Endometrium (tissue), 2 donors: ENCODE data around the gene UGP2.
A peak's percentile ranks its signal among the peaks of the same experiment; 100 is the strongest.
"Not testable (repeated sequence)": the region's sequence is repeated elsewhere in the genome, so short reads cannot be mapped to it uniquely, and the experiment has no call there.

Experiments used
- FAIRE-seq: peaks from 2 replicates; lab custom pipeline; 2012; peaks lifted over from hg19 to GRCh38; lab: Jason Lieb, UNC
- donor health status: control.
- donor health status: control.

The UGP2 gene

DNA sequence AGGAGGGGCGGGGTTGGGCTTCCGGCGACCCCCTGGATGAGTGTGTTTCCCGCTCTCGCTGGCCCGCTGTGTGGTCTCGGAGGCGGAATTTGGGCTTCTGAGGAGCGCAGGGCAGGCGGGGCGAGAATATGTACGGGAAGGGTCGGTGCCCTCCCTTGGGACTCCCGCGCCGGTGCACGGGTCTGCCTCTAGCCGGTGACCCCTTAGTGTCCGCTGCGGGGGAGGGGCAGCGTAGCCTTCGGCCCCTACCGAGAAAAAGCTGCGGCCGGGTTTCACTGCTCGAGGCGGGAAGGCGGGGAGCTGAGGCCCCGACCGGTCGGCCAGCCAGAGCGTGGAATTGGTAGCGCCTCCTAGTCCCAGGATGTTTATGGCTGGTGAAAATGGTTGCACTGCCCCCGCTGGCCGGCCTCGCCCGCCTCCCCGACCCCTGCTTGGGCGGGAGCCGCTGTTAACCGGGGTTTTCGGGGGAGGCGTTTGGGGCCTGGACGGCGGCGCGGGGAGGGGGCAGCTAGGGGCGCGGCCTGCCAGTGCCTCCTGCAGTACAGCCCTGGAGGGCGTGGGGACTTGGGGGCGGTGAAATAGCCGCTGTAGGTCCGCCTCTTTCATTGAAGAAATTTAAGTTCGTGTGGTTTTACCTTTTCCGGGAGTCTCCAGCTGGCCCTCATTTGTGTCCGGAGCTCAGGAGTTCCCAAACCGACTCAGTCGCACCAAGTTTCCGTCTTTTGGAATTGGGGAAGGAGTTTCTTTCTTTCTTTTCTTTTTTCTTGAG is at the start of gene UGP2:
Gene UGP2 (plus strand): TSS at position 643 of the 769 bp plus-strand sequence. CDS start 290 bp downstream, outside the sequence.
- FAIRE-seq, result peak; percentile 15

GRCh38 chr2:63792530-63792929 is 49.2 kb upstream of the UGP2 start:
- no peak for FAIRE-seq

DNA sequence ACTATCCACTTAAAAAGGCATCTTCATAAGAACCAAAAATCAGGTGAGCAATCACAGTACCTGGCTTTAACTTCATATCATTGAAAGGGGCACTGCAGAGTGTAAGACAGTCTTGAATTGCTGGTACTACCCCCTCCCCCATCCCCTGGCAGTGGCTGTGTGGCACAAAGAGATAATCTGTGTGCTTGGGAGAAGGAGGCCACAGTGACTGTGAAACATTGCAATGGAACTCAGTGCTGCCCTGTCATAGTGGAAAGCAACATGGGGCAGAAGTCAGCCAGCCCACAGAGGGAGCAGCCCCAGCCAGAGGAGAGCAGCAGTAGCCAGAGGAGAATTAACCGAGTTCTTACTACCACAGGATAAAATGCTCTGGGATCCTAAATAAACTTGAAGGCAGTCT is 45.3 kb upstream of the UGP2 start:
- no peak for FAIRE-seq

DNA sequence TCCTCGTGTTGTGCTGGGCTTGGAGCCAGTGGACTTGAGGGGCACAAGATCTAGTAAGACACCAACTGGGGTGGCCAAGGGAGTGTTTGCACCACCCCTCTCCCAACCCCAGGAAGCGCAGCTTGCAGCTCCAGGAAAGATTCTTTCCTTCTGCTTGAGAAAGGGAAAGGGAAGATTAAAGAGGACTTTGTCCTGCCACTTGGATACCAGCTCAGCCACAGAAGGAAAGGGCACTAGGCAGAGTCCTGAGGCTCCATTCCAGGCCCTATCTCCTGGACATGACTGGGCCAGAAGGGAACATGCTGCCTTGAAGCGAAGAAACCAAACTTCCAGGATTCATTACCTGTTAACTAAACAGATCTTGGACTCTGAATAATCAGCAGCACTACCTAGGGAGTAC is 44.9 kb upstream of the UGP2 start:
- FAIRE-seq, result no peak

DNA sequence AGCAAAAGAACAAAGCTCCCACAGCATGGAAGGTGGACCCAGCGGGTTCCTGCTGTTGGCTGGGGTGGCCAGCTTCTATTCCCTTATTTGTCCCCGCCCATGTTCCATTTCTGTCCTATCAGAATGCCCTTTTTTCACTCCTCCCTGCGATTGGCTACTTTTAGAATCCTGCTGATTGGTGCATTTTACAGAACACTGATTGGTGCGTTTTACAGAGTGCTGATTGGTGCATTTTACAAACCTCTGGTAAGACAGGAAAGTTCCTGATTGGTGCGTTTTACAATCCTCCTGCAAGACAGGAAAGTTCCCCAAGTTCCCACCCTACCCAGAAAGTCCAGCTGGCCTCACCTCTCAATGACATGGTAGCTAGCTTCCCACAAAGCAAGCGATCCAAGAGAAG is 40.2 kb upstream of the UGP2 start:
- no peak for FAIRE-seq

- FAIRE-seq, result no peak
These were observed 36.3 kb upstream of the UGP2 start for GRCh38 chr2:63805412-63805811.

- FAIRE-seq, result not testable (repeated sequence)
These were observed 33.7 kb upstream of the UGP2 start for GRCh38 chr2:63808036-63808435.

DNA sequence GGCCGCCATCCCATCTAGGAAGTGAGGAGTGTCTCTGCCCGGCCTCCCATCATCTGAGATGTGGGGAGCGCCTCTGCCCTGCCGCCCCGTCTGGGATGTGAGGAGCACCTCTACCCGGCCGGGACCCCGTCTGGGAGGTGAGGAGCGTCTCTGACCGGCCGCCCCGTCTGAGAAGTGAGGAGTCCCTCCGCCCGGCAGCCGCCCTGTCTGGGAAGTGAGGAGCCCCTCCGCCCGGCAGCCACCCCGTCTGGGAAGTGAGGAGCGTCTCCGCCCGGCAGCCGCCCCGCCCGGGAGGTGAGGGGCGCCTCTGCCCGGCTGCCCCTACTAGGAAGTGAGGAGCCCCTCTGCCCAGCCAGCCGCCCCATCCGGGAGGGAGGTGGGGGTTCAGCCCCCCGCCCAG is 32.8 kb upstream of the UGP2 start:
- not testable (repeated sequence) for FAIRE-seq

- FAIRE-seq, result no peak
These were observed 30.6 kb upstream of the UGP2 start for GRCh38 chr2:63811063-63811462.

DNA sequence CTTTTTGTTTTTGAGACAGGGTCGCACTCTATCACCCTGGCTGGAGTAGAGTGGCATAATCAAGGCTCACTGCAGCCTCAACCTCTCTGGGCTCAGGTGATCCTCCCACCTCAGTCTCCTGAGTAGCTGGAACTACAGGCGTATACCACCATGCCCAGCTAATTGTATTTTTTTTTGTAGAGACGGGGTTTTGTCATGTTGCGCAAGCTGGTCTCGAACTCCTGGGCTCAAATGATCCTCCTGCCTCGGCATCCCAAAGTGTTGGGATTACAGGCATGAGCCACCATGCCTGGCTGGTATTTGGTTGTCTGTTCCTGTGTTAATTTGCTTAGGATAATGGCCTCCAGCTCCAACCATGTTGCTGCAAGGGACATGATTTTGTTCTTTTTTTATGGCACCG is 29.8 kb upstream of the UGP2 start:
- FAIRE-seq, result not testable (repeated sequence)

DNA sequence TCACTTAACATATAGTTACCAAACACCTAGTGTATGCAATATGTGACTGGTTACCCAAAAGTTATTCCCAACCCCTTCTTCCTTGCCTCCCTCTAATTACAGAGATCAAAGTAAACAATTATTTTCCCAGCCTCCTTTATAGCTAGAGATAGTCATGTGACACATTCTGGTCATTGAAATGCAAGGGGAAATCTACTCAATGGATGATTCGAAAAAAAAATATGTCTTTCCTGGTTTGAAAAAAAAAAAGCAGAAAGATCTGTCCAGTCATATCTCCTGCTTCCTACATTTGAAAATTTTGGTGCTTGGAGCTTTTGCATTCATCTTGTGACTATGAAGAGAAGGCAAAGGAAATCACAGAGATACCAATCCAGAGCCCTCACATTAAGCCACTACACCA is 27.6 kb upstream of the UGP2 start:
- no peak for FAIRE-seq

- FAIRE-seq, result no peak
These were observed 24.3 kb upstream of the UGP2 start for GRCh38 chr2:63817382-63817781.

GRCh38 chr2:63818271-63818670 is 23.4 kb upstream of the UGP2 start:
- FAIRE-seq, result no peak

DNA sequence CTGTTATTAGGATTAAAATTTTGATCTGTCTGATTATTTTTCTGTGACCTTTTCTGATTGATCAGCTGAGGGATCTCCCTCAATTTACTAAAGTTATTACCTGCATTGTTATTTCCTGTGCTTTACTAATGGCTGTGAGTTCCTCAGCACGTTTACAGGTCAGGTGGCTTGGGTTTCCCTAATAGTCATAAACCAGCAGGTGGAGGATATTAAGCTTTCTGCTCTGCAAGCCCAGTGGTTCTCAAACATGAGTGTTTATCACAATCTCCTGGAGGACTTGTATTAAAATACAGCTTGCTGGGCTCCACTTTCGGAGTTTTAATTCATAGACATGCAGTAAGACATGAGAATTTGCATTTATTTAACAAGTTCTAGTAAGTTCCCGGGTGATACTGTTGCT is 22.4 kb upstream of the UGP2 start:
- FAIRE-seq, result no peak

DNA sequence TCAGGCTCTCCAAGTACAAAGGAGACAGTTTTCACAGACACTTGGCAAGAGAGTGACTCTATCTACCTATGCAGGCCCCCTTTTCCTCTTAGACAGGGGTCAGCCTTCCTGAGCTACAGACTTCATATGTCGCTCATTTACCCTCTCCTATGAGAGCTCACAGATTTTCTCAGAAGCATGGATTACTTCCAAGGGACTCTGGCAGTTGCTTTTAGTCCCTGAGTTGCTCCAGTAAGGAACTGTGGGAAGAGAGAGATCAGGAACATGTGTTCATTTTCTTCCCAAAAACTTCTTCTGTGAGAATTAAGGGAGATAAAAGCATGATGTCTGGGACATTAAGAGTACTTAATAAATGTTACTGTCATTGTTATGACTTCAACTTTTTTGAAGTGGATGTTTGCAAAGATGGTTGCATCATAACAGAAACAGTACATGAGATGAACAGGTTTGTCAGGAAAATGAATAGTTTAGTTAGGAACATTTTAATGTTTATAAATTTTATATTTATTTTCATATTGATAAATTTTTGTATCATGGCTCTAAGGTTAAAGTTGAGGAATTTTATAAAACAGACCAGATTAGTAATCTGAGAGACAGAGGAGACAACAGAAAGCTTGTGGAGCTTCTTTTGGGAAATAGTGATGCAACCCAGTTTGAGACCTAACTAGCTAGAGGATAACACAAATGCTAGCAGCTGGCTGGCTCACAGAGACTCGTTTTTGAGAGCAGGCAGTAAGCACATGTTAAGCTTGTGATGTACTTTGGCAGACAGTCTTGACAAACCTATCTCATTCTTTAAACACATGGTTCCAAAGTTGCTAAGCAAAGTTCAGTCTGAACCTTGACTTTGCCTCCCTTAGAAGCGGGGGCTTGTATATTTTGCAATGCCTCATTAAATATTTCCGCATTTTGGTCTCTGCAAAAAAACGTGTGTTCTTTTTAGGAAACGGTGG is 21.7 kb upstream of the UGP2 start:
- peak; percentile 48 for FAIRE-seq

DNA sequence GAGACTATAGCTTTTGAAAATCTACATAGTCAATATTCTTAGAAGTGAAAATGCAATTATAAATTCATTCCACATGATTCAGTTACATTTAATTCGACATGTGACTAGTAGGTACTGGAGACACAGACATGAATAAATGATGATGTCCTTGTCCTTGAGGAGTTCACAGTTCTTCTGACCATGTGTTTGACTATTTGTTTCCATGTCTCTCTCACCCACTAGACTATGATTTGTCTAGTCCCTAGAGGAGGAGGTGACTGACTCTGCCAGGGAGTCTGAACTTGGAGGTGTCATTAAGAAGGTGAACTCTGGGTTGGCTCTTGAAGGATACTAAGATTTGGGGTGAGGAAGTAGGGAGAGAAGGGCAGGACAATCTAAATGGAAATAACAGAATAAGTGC is 20.7 kb upstream of the UGP2 start:
- no peak for FAIRE-seq

- no peak for FAIRE-seq
These were observed 20.3 kb upstream of the UGP2 start for GRCh38 chr2:63821396-63821795.

DNA sequence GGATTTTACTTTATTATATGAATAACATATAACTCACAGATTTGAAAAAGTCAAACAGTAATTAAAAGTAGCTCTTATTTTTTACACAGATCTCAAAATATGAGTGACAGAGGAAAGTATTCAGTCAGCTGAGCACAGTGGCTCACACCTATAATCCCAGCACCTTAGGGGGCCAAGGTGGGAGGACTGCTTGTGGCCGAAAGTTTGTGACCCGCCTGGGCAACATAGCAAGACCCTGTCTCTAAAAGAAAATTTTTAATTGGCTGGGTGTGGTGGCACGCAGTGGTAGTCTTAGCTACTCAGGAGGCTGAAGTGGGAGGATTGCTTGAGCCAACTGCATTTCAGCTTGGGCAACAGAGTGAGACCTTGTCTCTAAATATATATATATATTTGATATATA is 19.2 kb upstream of the UGP2 start:
- FAIRE-seq, result no peak

GRCh38 chr2:63827749-63828148 is 13.9 kb upstream of the UGP2 start:
- FAIRE-seq, result no peak

GRCh38 chr2:63831176-63831575 is 10.5 kb upstream of the UGP2 start:
- FAIRE-seq, result no peak

- FAIRE-seq, result no peak
These were observed 7.3 kb upstream of the UGP2 start for GRCh38 chr2:63834401-63834800.

GRCh38 chr2:63837036-63837594 is 4.6 kb upstream of the UGP2 start:
- no peak for FAIRE-seq
